Stimulated activated naive CD8-positive, alpha-beta T cell treated with anti-CD3 and anti-CD28 coated beads, Interleukin-15, Interleukin-2, amounts not matched to agents 100 ng/mL and 50 ng/mL, for 24 hours (primary cell): Measurements from ENCODE around the gene SNTB2.

Experiments
- H3K27ac Mint-ChIP-seq: one replicate; pipeline ENCODE4 v1.8.0; 2021; ENCODE audit warnings: mild to moderate bottlenecking, mixed read lengths
- H3K27me3 Mint-ChIP-seq: one replicate; pipeline ENCODE4 v1.8.0; 2021; ENCODE audit warnings: mixed read lengths
- H3K36me3 Mint-ChIP-seq: one replicate; pipeline ENCODE4 v1.8.0; 2021; ENCODE audit warnings: low read depth, mixed read lengths
- H3K4me1 Mint-ChIP-seq: one replicate; pipeline ENCODE4 v1.8.0; 2021; ENCODE audit warnings: low read depth, mixed read lengths
- H3K4me3 Mint-ChIP-seq: one replicate; pipeline ENCODE4 v1.8.0; 2021; ENCODE audit warnings: mild to moderate bottlenecking, mixed read lengths
- H3K9me3 Mint-ChIP-seq: one replicate; pipeline ENCODE4 v1.8.0; 2021; ENCODE audit warnings: mixed read lengths

Gene SNTB2

DNA sequence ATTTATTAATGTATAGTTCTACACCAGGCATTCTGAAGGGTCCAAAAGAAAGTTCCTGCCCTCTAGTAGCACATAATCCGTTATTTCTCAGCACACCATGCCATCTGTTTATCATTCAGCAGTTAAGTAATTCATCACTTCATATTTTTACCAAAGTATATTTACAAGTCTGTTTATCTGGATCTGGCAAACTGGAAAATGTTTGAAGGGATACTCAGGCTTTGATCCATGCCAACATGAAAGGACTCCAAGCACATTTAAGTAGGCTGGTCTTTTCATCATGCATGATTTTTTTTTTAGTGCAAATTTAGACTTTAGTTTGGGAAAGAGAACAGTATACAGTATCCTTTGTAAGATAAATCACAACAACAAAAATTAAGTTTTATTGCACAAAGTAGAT lies 120.1 kb downstream of the SNTB2 start:
- Mint-ChIP-seq H3K27ac (no peak overlapping the region), H3K4me1 (peaks cover 8% of the 10 kb centered on the region), H3K36me3 (peaks cover 2% of the 10 kb centered on the region), H3K4me3 (no peak overlapping the region), H3K27me3 (no peaks in the 10 kb centered on the region), H3K9me3 (no peaks in the 10 kb centered on the region)

DNA sequence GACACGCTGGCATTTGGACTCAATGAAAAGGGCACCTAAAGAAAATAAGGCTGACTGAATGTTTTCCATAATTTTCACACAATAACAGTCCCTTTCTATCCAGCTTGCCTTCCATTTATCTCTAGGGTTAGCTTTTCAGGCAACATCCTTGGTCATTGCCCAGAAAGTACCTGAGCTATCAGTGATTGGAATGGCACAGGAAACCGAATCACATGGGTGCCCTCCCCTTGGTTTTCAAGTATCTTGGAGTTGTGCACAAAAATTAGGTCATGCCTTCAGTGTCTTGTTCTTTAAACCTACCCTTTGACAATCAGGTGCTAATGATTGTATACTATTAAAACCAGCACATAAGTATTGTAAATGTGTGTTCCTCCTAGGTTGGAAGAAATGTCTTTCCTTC lies 120.9 kb downstream of the SNTB2 start:
- no peak overlapping the region for H3K27ac Mint-ChIP-seq
- H3K4me1 Mint-ChIP-seq: peaks cover 12% of the 10 kb centered on the region
- no peaks in the 10 kb centered on the region for H3K9me3 Mint-ChIP-seq
- no peak overlapping the region for H3K4me3 Mint-ChIP-seq
- no peaks in the 10 kb centered on the region for H3K27me3 Mint-ChIP-seq
- H3K36me3 Mint-ChIP-seq: peaks cover 4% of the 10 kb centered on the region

DNA sequence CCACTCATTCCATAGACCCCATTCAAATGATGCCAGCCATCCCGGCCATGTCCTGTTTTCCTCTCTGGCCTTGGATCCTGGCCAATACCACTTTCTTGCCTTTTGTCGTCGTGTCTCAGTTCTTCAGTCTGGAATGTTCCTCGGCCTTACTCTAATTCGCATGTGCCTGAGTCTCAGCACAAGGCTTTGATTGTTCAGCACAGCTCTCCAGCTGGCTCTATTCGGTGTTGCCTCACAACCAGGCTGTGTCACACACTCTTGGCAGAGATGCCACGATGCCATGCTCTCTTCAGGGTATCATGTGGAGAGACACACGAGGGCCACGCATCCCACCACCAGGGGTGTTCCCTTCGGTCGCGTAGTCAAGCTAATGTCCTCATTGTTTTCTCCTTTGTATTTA lies 122.4 kb downstream of the SNTB2 start:
- H3K36me3 Mint-ChIP-seq: peaks cover 16% of the 10 kb centered on the region
- no peaks in the 10 kb centered on the region for H3K27me3 Mint-ChIP-seq
- no peak overlapping the region for H3K4me3 Mint-ChIP-seq
- H3K9me3 Mint-ChIP-seq: no peaks in the 10 kb centered on the region
- H3K4me1 Mint-ChIP-seq: peaks cover 23% of the 10 kb centered on the region
- H3K27ac Mint-ChIP-seq: no peak overlapping the region

GRCh38 chr16:69310653-69311532 lies 123.9 kb downstream of the SNTB2 start, which contains the start of gene VPS4A:
Gene VPS4A (plus strand): TSS chr16:69311350. CDS start chr16:69311512, 162 bp downstream.
- peak within 1 kb of the TSS; percentile 94 for H3K27ac Mint-ChIP-seq
- H3K4me3 Mint-ChIP-seq: peak within 1 kb of the TSS; percentile 98
- no peaks in the 10 kb centered on the region for H3K9me3 Mint-ChIP-seq
- peaks cover 23% of the 10 kb centered on the region for H3K4me1 Mint-ChIP-seq
- H3K27me3 Mint-ChIP-seq: no peaks in the 10 kb centered on the region
- H3K36me3 Mint-ChIP-seq: peaks cover 18% of the 10 kb centered on the region

DNA sequence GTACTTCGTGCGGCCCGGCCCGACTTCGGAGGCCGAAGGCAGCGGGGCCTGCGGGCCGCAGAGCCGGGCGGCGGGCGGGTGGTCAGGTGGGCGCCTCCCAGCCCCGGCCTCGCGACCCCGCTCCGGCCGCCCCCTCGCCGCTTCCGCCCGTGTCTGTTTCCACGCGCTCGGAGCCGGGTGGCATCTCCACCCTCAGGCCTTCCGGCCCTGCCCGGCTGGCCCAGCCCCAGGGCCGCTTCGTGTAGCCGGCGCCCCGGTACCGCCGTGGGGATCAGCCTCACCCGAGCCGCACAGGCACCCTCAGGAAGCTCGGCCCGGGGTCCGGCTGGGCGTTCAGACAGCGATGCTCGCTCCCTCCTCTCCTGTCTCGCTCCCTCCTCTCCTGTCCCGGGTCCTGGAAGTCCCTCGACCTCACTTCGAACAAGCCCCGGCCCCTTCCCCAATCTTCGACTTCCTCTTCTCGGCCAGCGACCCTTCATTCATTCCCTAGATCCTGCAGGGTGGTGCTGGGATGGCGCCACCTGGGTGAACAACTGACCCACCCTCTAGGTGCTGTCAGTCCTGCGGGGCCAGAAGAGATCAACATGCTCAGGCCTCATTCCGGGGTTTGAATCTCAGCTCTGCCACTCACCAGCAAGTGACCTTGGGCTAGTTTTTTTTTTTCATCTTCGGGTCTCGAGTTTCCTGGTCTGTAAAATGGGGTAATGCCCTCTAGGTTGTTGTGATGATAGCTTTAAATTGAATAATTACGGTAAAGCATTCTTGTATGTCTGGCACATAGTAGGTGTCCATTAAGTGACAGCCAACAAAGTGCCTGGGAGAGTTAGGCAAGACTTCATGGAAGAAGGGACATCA lies 124.8 kb downstream of the SNTB2 start:
- peaks cover 23% of the 10 kb centered on the region for H3K4me1 Mint-ChIP-seq
- H3K9me3 Mint-ChIP-seq: no peaks in the 10 kb centered on the region
- H3K27ac Mint-ChIP-seq: peak overlapping the region; percentile 94
- peaks cover 27% of the 10 kb centered on the region for H3K36me3 Mint-ChIP-seq
- H3K27me3 Mint-ChIP-seq: no peaks in the 10 kb centered on the region
- peak overlapping the region; percentile 98 for H3K4me3 Mint-ChIP-seq

- Mint-ChIP-seq H3K27me3 (no peaks in the 10 kb centered on the region), H3K4me1 (peaks cover 23% of the 10 kb centered on the region), H3K27ac (peak overlapping the region; percentile 80), H3K9me3 (no peaks in the 10 kb centered on the region), H3K4me3 (peak overlapping the region; percentile 69), H3K36me3 (peaks cover 31% of the 10 kb centered on the region)
Observed at GRCh38 chr16:69313469-69313868, 126.5 kb downstream of the SNTB2 start.

DNA sequence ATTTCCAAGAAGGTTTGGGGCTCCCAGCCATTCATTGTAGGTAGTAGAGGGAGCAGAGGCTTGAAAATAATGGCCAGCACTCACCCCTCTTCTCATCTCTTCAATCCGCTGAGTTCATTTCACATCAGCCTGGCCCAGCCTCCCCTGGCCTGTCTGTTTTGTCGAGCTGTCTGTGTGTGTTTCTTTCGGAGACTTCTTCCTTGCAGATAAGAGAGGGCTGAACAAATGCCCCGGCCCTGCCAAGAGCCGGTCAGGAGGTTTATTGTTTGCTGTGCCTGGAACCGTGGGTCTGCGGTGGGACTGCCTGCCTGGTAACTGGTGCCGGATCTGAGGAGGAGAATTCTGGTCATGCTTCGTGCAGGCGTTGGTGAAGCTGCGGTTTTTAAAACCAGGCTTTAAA lies 127.6 kb downstream of the SNTB2 start:
- H3K27me3 Mint-ChIP-seq: no peaks in the 10 kb centered on the region
- no peak overlapping the region for H3K4me3 Mint-ChIP-seq
- H3K9me3 Mint-ChIP-seq: no peaks in the 10 kb centered on the region
- H3K36me3 Mint-ChIP-seq: peaks cover 40% of the 10 kb centered on the region
- H3K4me1 Mint-ChIP-seq: peaks cover 23% of the 10 kb centered on the region
- peak overlapping the region; percentile 26 for H3K27ac Mint-ChIP-seq

- no peak overlapping the region for H3K27ac Mint-ChIP-seq
Observed at GRCh38 chr16:69315486-69316311, 128.7 kb downstream of the SNTB2 start.

GRCh38 chr16:69316595-69317034 lies 129.7 kb downstream of the SNTB2 start:
- Mint-ChIP-seq H3K4me3 (no peak overlapping the region), H3K9me3 (no peaks in the 10 kb centered on the region), H3K36me3 (peaks cover 55% of the 10 kb centered on the region), H3K27me3 (no peaks in the 10 kb centered on the region), H3K27ac (no peak overlapping the region), H3K4me1 (peaks cover 17% of the 10 kb centered on the region)

More at GRCh38 chr16:69315486-69316311, 128.7 kb downstream of the SNTB2 start:
- no peak overlapping the region for H3K4me3 Mint-ChIP-seq
- H3K9me3 Mint-ChIP-seq: no peaks in the 10 kb centered on the region
- no peaks in the 10 kb centered on the region for H3K27me3 Mint-ChIP-seq
- H3K4me1 Mint-ChIP-seq: peaks cover 19% of the 10 kb centered on the region
- peaks cover 46% of the 10 kb centered on the region for H3K36me3 Mint-ChIP-seq

DNA sequence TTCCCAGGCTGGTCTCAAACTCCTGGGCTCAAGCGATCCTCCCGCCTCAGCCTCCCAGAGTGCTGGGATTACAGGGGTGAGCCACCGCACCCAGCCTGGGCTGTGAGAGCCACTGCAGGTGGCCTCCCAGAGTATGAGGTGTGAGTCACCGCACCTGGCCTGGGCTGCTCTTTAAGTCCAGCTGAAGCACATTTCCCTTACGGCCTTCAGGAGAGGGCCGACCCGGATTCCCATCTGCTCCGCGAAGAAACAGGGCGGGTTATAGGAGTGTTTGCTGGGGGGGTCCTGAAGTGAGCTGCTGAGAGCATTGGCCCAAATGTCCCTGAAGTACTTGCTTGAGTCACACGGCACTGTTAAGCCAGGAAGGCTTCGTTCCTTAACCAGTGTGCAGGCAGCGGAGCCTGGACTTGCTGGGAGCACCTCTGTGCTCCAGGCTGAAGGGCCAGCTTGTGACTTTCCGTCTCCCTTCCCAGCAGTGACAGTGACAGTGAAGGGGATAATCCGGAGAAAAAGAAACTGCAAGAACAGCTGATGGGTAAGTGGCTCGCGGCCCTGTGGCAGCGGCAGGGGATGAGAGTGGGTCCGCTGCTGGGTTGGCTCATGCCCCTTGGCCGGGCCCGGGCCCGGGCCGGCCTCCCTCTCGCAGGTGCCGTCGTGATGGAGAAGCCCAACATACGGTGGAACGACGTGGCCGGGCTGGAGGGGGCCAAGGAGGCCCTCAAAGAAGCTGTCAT lies 131.4 kb downstream of the SNTB2 start:
- peaks cover 58% of the 10 kb centered on the region for H3K36me3 Mint-ChIP-seq

DNA sequence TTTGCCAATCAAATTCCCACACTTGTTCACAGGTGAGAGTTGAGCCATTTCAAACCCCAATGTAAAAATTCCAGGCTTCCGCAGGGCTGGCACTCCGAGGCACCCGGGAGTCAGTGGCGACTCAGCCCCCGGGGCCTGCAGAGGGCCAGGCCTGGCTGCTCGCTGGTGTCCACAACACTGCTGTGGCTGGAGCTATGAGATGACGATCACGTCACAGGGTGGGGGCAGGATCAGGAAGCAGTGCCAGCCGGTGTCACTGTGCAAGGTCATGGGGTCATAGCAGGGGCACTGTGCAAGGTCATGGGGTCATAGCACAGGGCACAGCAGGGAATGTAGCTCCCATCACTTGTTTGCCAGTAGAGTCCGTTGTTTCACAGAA lies 131.9 kb downstream of the SNTB2 start:
- Mint-ChIP-seq H3K4me3 (no peak overlapping the region), H3K4me1 (peaks cover 1% of the 10 kb centered on the region), H3K9me3 (no peaks in the 10 kb centered on the region), H3K36me3 (peaks cover 53% of the 10 kb centered on the region), H3K27me3 (no peaks in the 10 kb centered on the region), H3K27ac (no peak overlapping the region)

More for the DNA sequence above, 131.4 kb downstream of the SNTB2 start:
- H3K27ac Mint-ChIP-seq: no peak overlapping the region
- no peaks in the 10 kb centered on the region for H3K9me3 Mint-ChIP-seq
- H3K4me3 Mint-ChIP-seq: no peak overlapping the region
- H3K4me1 Mint-ChIP-seq: peaks cover 7% of the 10 kb centered on the region
- H3K27me3 Mint-ChIP-seq: no peaks in the 10 kb centered on the region

- peaks cover 50% of the 10 kb centered on the region for H3K36me3 Mint-ChIP-seq
Observed at GRCh38 chr16:69319381-69319780, 132.4 kb downstream of the SNTB2 start.

GRCh38 chr16:69319826-69320739 lies 133.1 kb downstream of the SNTB2 start:
- H3K4me1 Mint-ChIP-seq: no peaks in the 10 kb centered on the region
- H3K27ac Mint-ChIP-seq: no peak overlapping the region
- H3K27me3 Mint-ChIP-seq: no peaks in the 10 kb centered on the region
- H3K9me3 Mint-ChIP-seq: no peaks in the 10 kb centered on the region
- H3K4me3 Mint-ChIP-seq: no peak overlapping the region
- peaks cover 56% of the 10 kb centered on the region for H3K36me3 Mint-ChIP-seq

More at GRCh38 chr16:69319381-69319780, 132.4 kb downstream of the SNTB2 start:
- Mint-ChIP-seq H3K27me3 (no peaks in the 10 kb centered on the region), H3K4me1 (no peaks in the 10 kb centered on the region), H3K9me3 (no peaks in the 10 kb centered on the region), H3K27ac (no peak overlapping the region), H3K4me3 (no peak overlapping the region)
